K562 (cell line): ENCODE measurements around the gene TRMT112. TPM values are rescaled to one million over a fixed set of nuclear protein-coding genes. Genes with fewer than 3 reads are reported as not detected.

Source experiments
- CHD2 ChIP-seq: IDR thresholded peaks from 2 replicates; pipeline ENCODE4 v1.6.1; 2011; ENCODE audit warnings: low read depth, low read length
- HDAC1 ChIP-seq, 2 experiments: fragments of 450-650 bp; IDR thresholded peaks; 2 replicates each; pipeline ENCODE4 v1.6.1; 2016 to 2017; ENCODE audit warnings: inconsistent platforms in 1 of 2, mild to moderate bottlenecking in 1 of 2, moderate library complexity in 1 of 2
- MGA ChIP-seq: fragments of 450-650 bp; IDR thresholded peaks from 2 replicates; pipeline ENCODE4 v1.6.1; 2016; ENCODE audit warnings: mild to moderate bottlenecking, moderate library complexity
- NCOR1 ChIP-seq: fragments of 450-650 bp; IDR thresholded peaks from 2 replicates; pipeline ENCODE4 v1.6.1; 2016; ENCODE audit warnings: mild to moderate bottlenecking, moderate library complexity
- NRF1 ChIP-seq, 2 experiments: fragments of 450-650 bp; IDR thresholded peaks in 1 of 2; conservative IDR thresholded peaks in 1 of 2; 2 replicates each; pipeline ENCODE4 v1.6.1; 2014; ENCODE audit warnings: mild to moderate bottlenecking in 2 of 2
- SRSF3 ChIP-seq: fragments of 200-400 bp; formaldehyde crosslinking; IDR thresholded peaks from 2 replicates; pipeline ENCODE4 v1.6.1; 2016; ENCODE audit warnings: mild to moderate bottlenecking, low read length, moderate library complexity; ENCODE audit not compliant: insufficient read depth
- ZNF407 ChIP-seq: fragments of 450-650 bp; IDR thresholded peaks from 2 replicates; pipeline ENCODE4 v1.6.1; 2016; ENCODE audit warnings: low read depth
- ZNF696 ChIP-seq: fragments of 250-450 bp; sonication (Bioruptor Pico); conservative IDR thresholded peaks from 2 replicates; pipeline ENCODE4 v1.4.0; 2020; ENCODE audit warnings: mild to moderate bottlenecking, moderate library complexity
- polyA plus RNA-seq, 8 experiments: library from polyadenylated mRNA; depleted of rRNA in 4 of 8; stranded (reverse) in 5 of 8; unstranded in 3 of 8; fragments of >200 nt; fragmentation: Nextera tagmentation in 2 of 8; fragmentation: Illumina TruSeq in 1 of 8; extraction: Ambion mirVana in 2 of 8; extraction: Trizol in 1 of 8; gene quantifications; 2 replicates each; pipeline versions ENCODE4 v1.2.1 to v1.2.3, GENCODE V29; 2011 to 2014; ENCODE audit warnings: inconsistent platforms in 1 of 8, missing spikeins in 1 of 8
- total RNA-seq, 7 experiments: library from RNA; depleted of rRNA in 6 of 7; stranded (reverse); fragments of >200 nt in 6 of 7; fragmentation: Illumina TruSeq in 2 of 7; extraction: Trizol in 2 of 7; gene quantifications; 2 replicates each; pipeline versions ENCODE4 v1.2.1 to v1.2.3, GENCODE V29; 2011 to 2021; ENCODE audit warnings: low replicate concordance in 1 of 7

The TRMT112 gene
- total and polyA plus RNA-seq, 9 of the 15 experiments (the other 6 are each of a cell fraction or from before 2014, with no cell fraction given): 162 to 444 (median 300) TPM

GRCh38 chr11:64316672-64317324 is 561 bp downstream of the TRMT112 start (continued):
- no peak for TF ChIP-seq NCOR1
- no peak for TF ChIP-seq CHD2
- TF ChIP-seq ZNF407: no peak
- no peak for TF ChIP-seq ZNF696 (CRISPR knock-in tag)
- TF ChIP-seq SRSF3: no peak
- TF ChIP-seq NRF1 (conservative IDR thresholded peaks at IDR 0.05 in 1 of 2, IDR thresholded peaks at IDR 0.05 in 1 of 2): no peak
- no peak for TF ChIP-seq MGA
- no peak for TF ChIP-seq HDAC1 (IDR thresholded peaks at IDR 0.05)
